Measurements from ENCODE around the gene ZNF658.
"Not testable (repeated sequence)": the region's sequence is repeated elsewhere in the genome, so short reads cannot be mapped to it uniquely, and the experiment has no call there.

ZNF658 gene

DNA sequence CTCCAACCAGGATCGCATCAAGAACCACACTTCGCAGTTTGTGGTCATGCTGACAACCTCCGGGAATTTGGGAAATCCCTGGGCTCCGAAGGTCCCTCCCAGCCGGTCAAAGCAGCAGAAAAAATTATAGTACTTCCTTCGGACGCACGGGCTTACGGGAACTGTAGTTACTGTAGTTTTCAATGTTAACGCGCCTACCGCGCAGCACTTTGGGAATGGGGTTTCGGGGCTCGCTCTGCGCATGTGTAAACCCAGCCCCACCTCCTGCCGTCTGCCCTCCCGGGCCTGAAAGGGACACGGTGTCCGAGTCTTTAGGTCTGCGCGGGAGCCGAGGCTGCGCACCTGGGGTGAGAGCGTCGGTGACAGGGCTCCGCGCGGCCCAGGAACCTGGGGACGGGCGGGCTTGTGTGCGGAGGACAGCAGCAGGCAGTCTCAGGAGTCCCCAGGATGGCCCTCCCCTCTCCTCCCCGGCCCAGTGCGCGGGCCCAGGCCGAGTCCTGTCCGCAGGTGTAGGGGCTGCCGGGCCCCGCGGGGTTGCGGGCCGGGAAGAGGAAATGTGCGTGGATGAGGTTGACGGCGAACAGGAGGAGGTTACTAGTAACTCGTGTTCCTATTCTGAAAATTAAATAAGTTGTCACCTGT lies at the start of gene ZNF658:
ZNF658 (plus strand) TSS at position 236 of the 642 bp plus-strand sequence. CDS start 2,837 bp downstream, outside the sequence.
- DNase-seq, result not testable (repeated sequence)

DNA sequence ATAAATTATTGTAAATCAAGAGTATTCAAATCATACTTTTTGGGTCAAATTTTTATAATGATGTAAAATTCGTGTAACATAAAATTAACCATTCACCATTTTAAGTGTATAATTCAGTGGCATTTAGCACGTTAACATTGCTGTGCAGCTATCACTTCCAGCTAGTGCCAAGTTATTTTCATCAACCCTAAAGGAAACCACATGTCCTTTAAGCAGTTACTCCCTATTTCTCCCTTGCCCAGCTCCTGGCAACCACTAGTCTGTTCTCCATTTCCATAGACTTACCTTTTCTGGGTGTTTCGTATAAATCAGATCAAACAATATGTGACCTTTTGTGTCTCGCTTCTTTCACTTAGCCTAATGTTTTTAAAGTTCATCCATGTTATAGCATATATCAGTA lies 38.8 kb upstream of the ZNF658 start:
- not testable (repeated sequence) for DNase-seq

GRCh38 chr9:66868660-66869059 lies 31.9 kb upstream of the ZNF658 start:
- not testable (repeated sequence) for DNase-seq

- not testable (repeated sequence) for DNase-seq
These were observed 19.9 kb upstream of the ZNF658 start for GRCh38 chr9:66880605-66881004.

DNA sequence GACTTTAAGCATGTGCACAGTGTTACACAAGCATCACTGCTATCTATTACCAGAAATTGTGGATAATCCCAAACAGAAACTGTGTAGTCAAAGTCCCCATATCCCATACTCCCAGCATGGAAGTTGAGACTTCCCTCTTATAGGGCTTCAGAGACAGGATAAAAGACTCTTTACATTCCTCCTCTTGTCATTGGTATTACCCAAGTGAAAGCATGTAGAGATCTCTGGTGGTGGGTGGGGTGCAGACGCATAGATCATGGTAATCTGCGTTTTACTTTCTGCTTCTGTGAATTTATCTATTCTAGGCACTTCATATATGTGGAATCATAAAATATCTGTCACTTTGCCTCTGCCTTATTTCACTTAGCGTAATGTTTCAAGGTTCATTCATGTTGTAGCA lies 18.7 kb upstream of the ZNF658 start:
- DNase-seq, result not testable (repeated sequence)

- not testable (repeated sequence) for DNase-seq
These were observed 10.2 kb upstream of the ZNF658 start for GRCh38 chr9:66890334-66890733.

- DNase-seq, result not testable (repeated sequence)
These were observed 616 bp downstream of the ZNF658 start for GRCh38 chr9:66901141-66901540.

DNA sequence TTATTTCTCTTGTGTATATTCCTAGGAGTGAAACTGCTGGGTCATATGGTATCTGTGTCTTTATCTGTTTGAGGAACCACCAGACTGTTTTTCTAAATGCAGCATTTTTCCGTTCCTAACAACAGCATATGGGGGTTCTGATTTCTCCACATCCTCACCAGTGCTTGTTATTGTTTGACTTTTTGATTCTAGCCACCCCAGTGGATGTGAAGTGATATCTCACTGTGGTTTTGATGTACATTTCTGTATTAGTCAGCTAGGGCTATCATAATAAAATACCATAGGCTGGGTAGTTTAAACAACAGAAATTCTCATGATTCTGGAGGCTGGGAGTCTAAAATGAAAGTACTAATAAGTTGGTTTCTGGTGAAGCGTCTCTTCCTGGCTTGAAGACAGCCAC lies 9.0 kb downstream of the ZNF658 start:
- not testable (repeated sequence) for DNase-seq

DNA sequence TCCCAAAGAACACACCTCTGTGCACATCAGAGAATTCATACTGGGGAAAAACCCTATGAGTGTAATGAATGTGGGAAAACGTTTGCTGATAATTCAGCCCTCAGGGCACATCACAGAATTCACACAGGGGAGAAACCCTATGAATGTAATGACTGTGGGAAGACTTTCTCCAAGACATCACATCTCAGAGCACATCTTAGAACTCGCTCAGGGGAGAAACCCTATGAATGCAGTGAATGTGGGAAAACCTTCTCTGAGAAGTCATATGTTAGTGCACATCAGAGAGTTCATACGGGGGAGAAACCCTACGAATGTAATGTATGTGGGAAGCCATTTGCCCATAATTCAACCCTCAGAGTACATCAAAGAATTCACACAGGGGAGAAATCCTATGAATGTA lies 19.5 kb downstream of the ZNF658 start:
- not testable (repeated sequence) for DNase-seq

- DNase-seq, result not testable (repeated sequence)
These were observed 35.8 kb downstream of the ZNF658 start for GRCh38 chr9:66936194-66936870.

GRCh38 chr9:66937662-66938061 lies 37.1 kb downstream of the ZNF658 start:
- not testable (repeated sequence) for DNase-seq

GRCh38 chr9:66938322-66938721 lies 37.8 kb downstream of the ZNF658 start:
- not testable (repeated sequence) for DNase-seq

DNA sequence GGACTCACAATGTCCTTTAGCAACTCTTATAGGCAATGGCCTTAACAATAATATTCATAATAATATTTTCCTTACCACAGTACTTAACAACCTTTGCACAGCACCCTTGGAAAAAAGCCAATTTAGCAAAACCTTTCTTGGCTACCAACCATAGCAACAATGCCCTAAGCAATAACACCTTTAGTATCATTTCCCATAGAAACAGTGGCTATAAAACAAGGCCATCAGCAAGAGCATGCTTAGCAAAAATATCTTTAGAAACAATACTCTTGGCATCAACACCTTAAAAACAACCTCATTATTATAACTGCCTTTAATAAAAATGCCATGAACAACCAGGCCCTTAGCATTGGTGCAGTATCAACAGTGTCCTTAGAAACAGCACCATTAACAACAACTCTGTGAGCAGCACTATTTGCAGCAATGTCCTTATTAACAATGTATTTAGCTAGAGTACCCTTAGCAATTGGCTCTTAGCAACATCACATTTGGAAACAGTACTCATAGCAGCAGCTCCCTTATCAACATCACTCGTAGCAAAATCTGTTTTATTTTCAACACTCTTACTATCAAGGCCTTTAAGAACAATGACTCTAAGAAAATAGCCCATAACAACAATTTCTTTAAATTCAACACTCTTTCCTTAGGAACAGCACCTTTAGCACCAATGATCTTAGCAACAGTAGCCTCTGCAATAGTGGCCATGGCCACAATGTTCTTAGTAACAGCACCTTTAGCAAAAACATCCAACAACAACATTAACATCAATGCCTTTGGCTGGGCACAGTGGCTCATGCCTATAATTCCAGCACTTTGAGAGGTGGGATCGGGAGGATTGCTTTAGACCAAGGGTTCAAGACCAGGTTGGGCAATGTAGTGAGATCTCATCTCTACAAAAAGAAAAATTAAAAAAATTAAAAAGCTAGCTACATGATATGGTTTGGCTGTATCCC lies 39.6 kb downstream of the ZNF658 start:
- DNase-seq, result not testable (repeated sequence)

DNA sequence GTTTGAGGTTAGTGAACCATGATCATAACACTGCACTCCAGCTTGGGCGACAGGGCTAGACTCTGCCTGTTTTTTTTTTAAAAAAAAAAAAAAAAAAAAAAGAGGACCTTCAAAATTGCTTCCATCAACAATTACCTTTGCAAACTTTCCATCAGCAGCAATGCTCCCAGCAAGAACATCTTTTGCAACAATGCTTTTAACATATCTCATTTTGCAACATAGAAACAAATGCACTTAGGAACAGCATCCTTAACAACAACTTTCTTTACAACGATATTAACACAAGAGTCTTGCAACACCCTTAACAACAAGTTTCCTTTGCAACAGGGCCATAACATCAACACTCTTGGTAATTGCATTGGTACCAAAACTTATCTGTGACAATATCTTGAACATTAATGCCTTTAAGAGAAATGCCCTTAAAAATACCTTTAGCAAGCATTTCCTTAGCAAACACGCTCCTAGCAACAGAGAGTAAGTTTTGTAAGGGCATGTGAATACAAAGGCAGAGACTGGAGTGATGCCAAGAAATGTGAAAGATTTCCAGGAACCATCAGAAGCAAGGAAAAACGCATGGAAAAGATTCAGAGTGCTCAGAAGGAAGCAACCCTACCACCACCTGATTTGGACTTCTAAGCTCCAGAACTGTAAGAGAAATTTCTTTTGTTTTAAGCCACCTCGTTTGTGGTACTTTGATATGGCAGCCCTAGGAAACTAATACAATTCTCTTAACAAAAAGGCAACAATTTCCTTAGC lies 42.1 kb downstream of the ZNF658 start:
- not testable (repeated sequence) for DNase-seq

- DNase-seq, result not testable (repeated sequence)
These were observed 52.1 kb downstream of the ZNF658 start for GRCh38 chr9:66952576-66952975.

Data from GF-D8 (cell line).